NCI-H2081 (cell line): ENCODE measurements around the gene INO80E.
A peak's percentile ranks its signal among the peaks of the same experiment; 100 is the strongest.

Experiments used
- DNase-seq, 2 experiments: peaks; one replicate each; lab custom pipeline; 2025; lab: John Stamatoyannopoulos, UW

The INO80E gene

GRCh38 chr16:29993191-29993902 lies 2.7 kb upstream of the INO80E start:
- DNase-seq, result no peak

GRCh38 chr16:29993903-29994599 lies 2.0 kb upstream of the INO80E start:
- DNase-seq, result no peak

GRCh38 chr16:29994600-29995323 lies 1.3 kb upstream of the INO80E start:
- peak; percentile 41 to 55 for DNase-seq

GRCh38 chr16:29995324-29995910 lies 624 bp upstream of the INO80E start, which contains the start of gene HIRIP3:
Gene HIRIP3 (minus strand): TSS chr16:29995617. CDS start chr16:29995605, 12 bp downstream.
- DNase-seq, result peak; percentile 61 to 76

GRCh38 chr16:29996766-29997250 lies 767 bp downstream of the INO80E start:
- no peak for DNase-seq

- no peak for DNase-seq
Observed at GRCh38 chr16:29999605-30000004, 3.6 kb downstream of the INO80E start.

- DNase-seq, result no peak
Observed at GRCh38 chr16:30000735-30001631, 4.9 kb downstream of the INO80E start.

GRCh38 chr16:30002614-30003346 lies 6.7 kb downstream of the INO80E start:
- DNase-seq, result no peak

- no peak for DNase-seq
Observed at GRCh38 chr16:30003670-30004423, 7.8 kb downstream of the INO80E start.

GRCh38 chr16:30004424-30004776 lies 8.4 kb downstream of the INO80E start:
- peak; percentile 28 to 45 for DNase-seq

- peak; percentile 9 to 36 for DNase-seq
Observed at GRCh38 chr16:30004811-30005242, 8.8 kb downstream of the INO80E start.

GRCh38 chr16:30005341-30006094 lies 9.5 kb downstream of the INO80E start:
- peak in 1 of 2 experiments; percentile 6 for DNase-seq

- DNase-seq, result no peak
Observed at GRCh38 chr16:30006095-30006473, 10.0 kb downstream of the INO80E start.

GRCh38 chr16:30006659-30007377 lies 10.8 kb downstream of the INO80E start:
- DNase-seq, result no peak

GRCh38 chr16:30007378-30007895 lies 11.4 kb downstream of the INO80E start:
- DNase-seq, result no peak

GRCh38 chr16:30009085-30009862 lies 13.2 kb downstream of the INO80E start:
- DNase-seq, result no peak
